Stomach (tissue), 9 donors: ENCODE measurements around the gene KLF15. TPM values are rescaled to one million over a fixed set of nuclear protein-coding genes. Genes with fewer than 3 reads are reported as not detected.

Experiments
- DNase-seq, 2 donors: peaks; one replicate each; pipeline versions ENCODE4 v3.0.0 to v3.0.0-alpha.2; 2013 to 2019
- H3K27ac ChIP-seq, 5 donors: fragments of 200-600 bp in 4 of 5; sonication (generic) in 4 of 5; one replicate each; pipeline ENCODE4 v1.5.1; 2013 to 2019; ENCODE audit warnings: mild to moderate bottlenecking in 1 of 5, moderate library complexity in 1 of 5
- H3K27me3 ChIP-seq, 3 donors: fragments of 200-600 bp; sonication (generic); one replicate each; pipeline ENCODE4 v1.5.1; 2017 to 2019; ENCODE audit warnings: mixed run types in 1 of 3
- H3K36me3 ChIP-seq, 4 donors: fragments of 200-600 bp; sonication (generic); 1 replicate in 3 of 4; 2 replicates in 1 of 4; pipeline ENCODE4 v1.5.1; 2016 to 2019
- H3K4me1 ChIP-seq, 4 donors: fragments of 200-600 bp; sonication (generic); one replicate each; pipeline ENCODE4 v1.5.1; 2016 to 2019
- H3K4me3 ChIP-seq, 4 donors: fragments of 200-600 bp; sonication (generic) in 3 of 4; one replicate each; pipeline ENCODE4 v1.5.1; 2016 to 2019; ENCODE audit warnings: mild to moderate bottlenecking in 1 of 4
- H3K9me3 ChIP-seq, 4 donors: fragments of 200-600 bp; sonication (generic); one replicate each; pipeline ENCODE4 v1.5.1; 2016 to 2019
- CTCF ChIP-seq, 7 experiments: fragments of 450-650 bp in 4 of 7; fragments of 200-600 bp in 3 of 7; sonication (generic) in 3 of 7; IDR thresholded peaks; one replicate each; pipeline ENCODE4 v1.5.1; 2016 to 2019; ENCODE audit warnings: antibody characterized with exemption in 7 of 7, control low read depth in 2 of 7, mild to moderate bottlenecking in 1 of 7
- EP300 ChIP-seq: sonication (generic); formaldehyde crosslinking; IDR thresholded peaks from one replicate; pipeline ENCODE4 v1.6.1; 2017; ENCODE audit warnings: antibody characterized with exemption
- POLR2A ChIP-seq, 4 donors: fragments of 450-650 bp; IDR thresholded peaks; one replicate each; pipeline ENCODE4 v1.6.1; 2016; ENCODE audit warnings: antibody characterized with exemption in 4 of 4, control low read depth in 2 of 4, mild to moderate bottlenecking in 1 of 4, moderate library complexity in 1 of 4
- POLR2AphosphoS5 ChIP-seq, 3 donors: sonication (generic); formaldehyde crosslinking; IDR thresholded peaks; one replicate each; pipeline ENCODE4 v1.6.1; 2016; ENCODE audit warnings: antibody characterized with exemption in 3 of 3
- WGBS, 5 donors: extraction: QIAGEN DNeasy Blood & Tissue Kit in 3 of 5; methylation state at CpG; one replicate each; pipeline versions ENCODE4 v1.1.5 to v1.1.7; 2013 to 2018; 5-methylcytosine and 5-hydroxymethylcytosine counted together
- intact Hi-C: fragments of 100-400 bp; cut with DNase I; formaldehyde crosslinking; loops from one replicate; pipeline ENCODE4 v1.15.1; 2023; ENCODE audit warnings: low total_unique reads
- polyA plus RNA-seq, 3 donors: library from polyadenylated mRNA; stranded (reverse); fragments of 200-250 nt; gene quantifications; one replicate each; pipeline ENCODE4 v1.2.3, GENCODE V29; 2013
- total RNA-seq, 5 donors: library from RNA; depleted of rRNA; stranded (reverse); fragments of >200 nt; gene quantifications; one replicate each; pipeline versions ENCODE4 v1.1.0 to v1.2.3, GENCODE V29; 2014 to 2016
- donor health status: healthy with polysubstance abuse.
- donor health status: Bipolar disorder and iron deficiency.
- donor health status: healthy.

Gene KLF15
- total and polyA plus RNA-seq, 8 donors: 4.6 to 82.9 (median 19.1) TPM

- no peak for DNase-seq
- TF ChIP-seq CTCF (IDR thresholded peaks at IDR 0.05) (no peak), POLR2A (IDR thresholded peaks at IDR 0.05) (no peak), EP300 (no peak), POLR2AphosphoS5 (IDR thresholded peaks at IDR 0.05) (no peak)
- H3K27ac ChIP-seq: no peak overlapping the region
- H3K27me3 ChIP-seq: peaks cover 0 to 18% (median 5%) of the 10 kb centered on the region in 3 donors
- 65 to 81% (median 71%) methylated on average over 6 of the region's 6 CpGs for WGBS, 5 donors
- no peaks in the 10 kb centered on the region for H3K36me3 ChIP-seq
- H3K9me3 ChIP-seq: no peaks in the 10 kb centered on the region
- H3K4me1 ChIP-seq: no peaks in the 10 kb centered on the region
- no peak overlapping the region for H3K4me3 ChIP-seq
- intact Hi-C loops: no loop called here
Measured at GRCh38 chr3:126378341-126378751, 21.1 kb upstream of the KLF15 start.

GRCh38 chr3:126377211-126377610 is 20.0 kb upstream of the KLF15 start:
- intact Hi-C loops: no loop called here
- 98 to 100% (median 99%) methylated on average over 2 to 3 of the region's 3 CpGs for WGBS, 5 donors

GRCh38 chr3:126376444-126376843 is 19.2 kb upstream of the KLF15 start:
- peak overlapping the region in 1 of 5 donors; percentile 29 for H3K27ac ChIP-seq
- intact Hi-C loops: no loop called here
- H3K27me3 ChIP-seq: peaks cover 0 to 17% (median 5%) of the 10 kb centered on the region in 3 donors
- H3K4me3 ChIP-seq: no peak overlapping the region
- DNase-seq: peak in 1 of 2 donors; percentile 7
- no peak for TF ChIP-seq CTCF (IDR thresholded peaks at IDR 0.05)
- TF ChIP-seq EP300: no peak
- no peak for TF ChIP-seq POLR2AphosphoS5 (IDR thresholded peaks at IDR 0.05)
- no peak for TF ChIP-seq POLR2A (IDR thresholded peaks at IDR 0.05)
- no peaks in the 10 kb centered on the region for H3K4me1 ChIP-seq
- 39 to 48% (median 41%) methylated on average over 3 of the region's 3 CpGs for WGBS, 5 donors
- H3K36me3 ChIP-seq: no peaks in the 10 kb centered on the region
- no peaks in the 10 kb centered on the region for H3K9me3 ChIP-seq

More at GRCh38 chr3:126377211-126377610, 20.0 kb upstream of the KLF15 start:
- Histone ChIP-seq H3K4me3 (no peak overlapping the region), H3K4me1 (no peaks in the 10 kb centered on the region), H3K27ac (no peak overlapping the region), H3K36me3 (no peaks in the 10 kb centered on the region), H3K9me3 (no peaks in the 10 kb centered on the region), H3K27me3 (peaks cover 0 to 18% (median 5%) of the 10 kb centered on the region in 3 donors)
- TF ChIP-seq POLR2AphosphoS5 (IDR thresholded peaks at IDR 0.05) (no peak), EP300 (no peak), CTCF (IDR thresholded peaks at IDR 0.05) (no peak), POLR2A (IDR thresholded peaks at IDR 0.05) (no peak)
- DNase-seq: no peak

- Histone ChIP-seq H3K36me3 (no peaks in the 10 kb centered on the region), H3K9me3 (no peaks in the 10 kb centered on the region), H3K4me3 (no peak overlapping the region), H3K4me1 (no peaks in the 10 kb centered on the region), H3K27me3 (peaks cover 0 to 12% (median 5%) of the 10 kb centered on the region in 3 donors), H3K27ac (peak overlapping the region in 1 of 5 donors; percentile 29)
- intact Hi-C loops: no loop called here
- 88 to 95% (median 88%) methylated on average over 8 to 13 of the region's 13 CpGs for WGBS, 5 donors
- DNase-seq: no peak
- TF ChIP-seq CTCF (IDR thresholded peaks at IDR 0.05): no peak
- no peak for TF ChIP-seq EP300
- no peak for TF ChIP-seq POLR2AphosphoS5 (IDR thresholded peaks at IDR 0.05)
- no peak for TF ChIP-seq POLR2A (IDR thresholded peaks at IDR 0.05)
Measured at GRCh38 chr3:126375835-126376331, 18.7 kb upstream of the KLF15 start.
